GM23338 (cell line): ENCODE measurements around the gene ZNF670. TPM values are rescaled to one million over a fixed set of nuclear protein-coding genes. Genes with fewer than 3 reads are reported as not detected.

Experiments
- ATAC-seq: fragments of 200-7000 bp; cut with Tn5 transposase; 3 replicates; pipeline ENCODE4 v1.9.1; 2020
- DNase-seq: peaks from one replicate; pipeline ENCODE4 v3.0.0-alpha.2; 2015; ENCODE audit warnings: low spot score
- H2AFZ ChIP-seq: fragments of 200-600 bp; sonication (generic); 2 replicates; pipeline ENCODE4 v1.8.0; 2016; ENCODE audit warnings: antibody characterized with exemption, mild to moderate bottlenecking, moderate library complexity
- H3F3A ChIP-seq: fragments of 200-600 bp; sonication (generic); replicated peaks from 2 replicates; pipeline ENCODE4 v1.8.0; 2017; ENCODE audit warnings: antibody characterized with exemption, mixed run types, low read depth
- H3K27ac ChIP-seq: fragments of 200-600 bp; sonication (generic); 2 replicates; pipeline ENCODE4 v1.6.1; 2016; ENCODE audit warnings: low read depth
- H3K27me3 ChIP-seq: fragments of 200-600 bp; sonication (generic); 2 replicates; pipeline ENCODE4 v1.8.0; 2016; ENCODE audit warnings: mild to moderate bottlenecking, mixed run types, moderate library complexity; ENCODE audit not compliant: insufficient read depth
- H3K36me3 ChIP-seq: fragments of 200-600 bp; sonication (generic); 2 replicates; pipeline ENCODE4 v1.8.0; 2016; ENCODE audit warnings: mild to moderate bottlenecking; ENCODE audit not compliant: insufficient read depth
- H3K4me1 ChIP-seq: fragments of 200-600 bp; sonication (generic); 2 replicates; pipeline ENCODE4 v1.8.0; 2016; ENCODE audit warnings: mild to moderate bottlenecking, moderate library complexity; ENCODE audit not compliant: insufficient read depth
- H3K4me2 ChIP-seq: fragments of 200-600 bp; sonication (generic); 2 replicates; pipeline ENCODE4 v1.7.1; 2017; ENCODE audit warnings: mixed run types
- H3K4me3 ChIP-seq: fragments of 200-600 bp; sonication (generic); 2 replicates; pipeline ENCODE4 v1.6.1; 2016; ENCODE audit warnings: mixed run types
- H3K79me2 ChIP-seq: fragments of 200-600 bp; sonication (generic); replicated peaks from 2 replicates; pipeline ENCODE4 v1.8.0; 2017; ENCODE audit warnings: mild to moderate bottlenecking; ENCODE audit not compliant: insufficient read depth
- H3K9me2 ChIP-seq: fragments of 200-600 bp; sonication (generic); 2 replicates; pipeline ENCODE4 v1.8.0; 2017; ENCODE audit not compliant: insufficient read depth
- H4K20me1 ChIP-seq: fragments of 200-600 bp; sonication (generic); replicated peaks from 2 replicates; pipeline ENCODE4 v1.8.0; 2017; ENCODE audit warnings: mild to moderate bottlenecking; ENCODE audit not compliant: insufficient read depth
- H3K27ac Mint-ChIP-seq: 2 replicates; pipeline ENCODE4 v1.8.0; 2020; ENCODE audit warnings: inconsistent platforms, mild to moderate bottlenecking, moderate library complexity, mixed read lengths
- H3K27me3 Mint-ChIP-seq: 3 replicates; pipeline ENCODE4 v1.8.0; 2022; ENCODE audit warnings: low read depth, mild to moderate bottlenecking, moderate library complexity, mixed read lengths, inconsistent platforms; ENCODE audit not compliant: insufficient read depth, poor library complexity
- H3K36me3 Mint-ChIP-seq: 3 replicates; pipeline ENCODE4 v1.8.0; 2021; ENCODE audit warnings: low read depth, mild to moderate bottlenecking, inconsistent platforms, moderate library complexity, mixed read lengths
- H3K4me1 Mint-ChIP-seq: 3 replicates; pipeline ENCODE4 v1.8.0; 2020; ENCODE audit warnings: mild to moderate bottlenecking, inconsistent platforms, mixed read lengths
- H3K4me3 Mint-ChIP-seq: 3 replicates; pipeline ENCODE4 v1.8.0; 2021; ENCODE audit warnings: moderate library complexity, mild to moderate bottlenecking, inconsistent platforms, mixed read lengths
- H3K9me3 Mint-ChIP-seq: 3 replicates; pipeline ENCODE4 v1.8.0; 2020; ENCODE audit warnings: moderate library complexity, mild to moderate bottlenecking, inconsistent platforms, mixed read lengths
- CREB1 ChIP-seq: fragments of 250-450 bp; sonication (Bioruptor Pico); IDR thresholded peaks from 2 replicates; pipeline ENCODE4 v1.5.0; 2020; ENCODE audit warnings: low read depth, mild to moderate bottlenecking, moderate library complexity
- CTCF ChIP-seq, 2 experiments: fragments of 200-600 bp in 1 of 2; sonication (generic) in 1 of 2; conservative IDR thresholded peaks; 2 replicates each; pipeline versions ENCODE4 v1.5.1 to v1.6.1; 2016 to 2017; ENCODE audit warnings: antibody characterized with exemption in 2 of 2, low read depth in 2 of 2, mild to moderate bottlenecking in 2 of 2, moderate library complexity in 1 of 2
- EZH2 ChIP-seq: fragments of 200-600 bp; sonication (generic); IDR thresholded peaks from one replicate; pipeline ENCODE4 v1.8.0; 2017; ENCODE audit warnings: antibody characterized with exemption, mild to moderate bottlenecking, low read depth; ENCODE audit not compliant: unreplicated experiment
- EZH2phosphoT487 ChIP-seq: fragments of 200-600 bp; sonication (generic); IDR thresholded peaks from one replicate; pipeline ENCODE4 v1.8.1; 2018; ENCODE audit warnings: antibody characterized with exemption; ENCODE audit not compliant: unreplicated experiment
- JUNB ChIP-seq: IDR thresholded peaks from one replicate; pipeline ENCODE4 v1.6.1; 2016; ENCODE audit warnings: antibody characterized with exemption; ENCODE audit not compliant: unreplicated experiment
- NANOG ChIP-seq: IDR thresholded peaks from 2 replicates; pipeline ENCODE4 v1.6.1; 2016; ENCODE audit warnings: antibody characterized with exemption, borderline replicate concordance
- POLR2AphosphoS5 ChIP-seq: IDR thresholded peaks from 2 replicates; pipeline ENCODE4 v1.6.1; 2016; ENCODE audit warnings: antibody characterized with exemption, low read depth
- STAT1 ChIP-seq: IDR thresholded peaks from one replicate; pipeline ENCODE4 v1.6.1; 2016; ENCODE audit warnings: antibody characterized with exemption; ENCODE audit not compliant: unreplicated experiment
- ZNF462 ChIP-seq: fragments of 250-450 bp; sonication (Bioruptor Pico); IDR thresholded peaks from 2 replicates; pipeline ENCODE4 v1.5.0; 2020; ENCODE audit warnings: mild to moderate bottlenecking, moderate library complexity
- polyA plus RNA-seq: library from polyadenylated mRNA; unstranded; fragments of >200 nt; fragmentation: Nextera tagmentation; extraction: Ambion mirVana; gene quantifications from 2 replicates; pipeline ENCODE4 v1.2.1, GENCODE V29; 2016
- total RNA-seq: library from RNA; depleted of rRNA; stranded (reverse); fragments of >200 nt; shearing (Covaris generic); gene quantifications from 2 replicates; pipeline ENCODE4 v1.2.3, GENCODE V29; 2014
- TF ChIP-seq, protein P1 (sequence below): IDR thresholded peaks from 2 replicates; pipeline ENCODE4 v1.6.1; 2016; ENCODE audit warnings: antibody characterized with exemption

Gene ZNF670
- total and polyA plus RNA-seq, 2 experiments from 2014 or later: 8.0 to 19.3 TPM

- no peak for TF ChIP-seq ZNF462 (CRISPR knock-in tag)
These were observed 23.8 kb upstream of the ZNF670 start (continued) for GRCh38 chr1:247102381-247102780.

GRCh38 chr1:247100676-247101279 is 22.2 kb upstream of the ZNF670 start:
- no peak for ATAC-seq
- no peak overlapping the region for H3K27ac Mint-ChIP-seq
- H3K4me2 ChIP-seq: no peak overlapping the region
- no peaks in the 10 kb centered on the region; the same call in 1 of the 2 replicates for H3K9me2 ChIP-seq
- H2AFZ ChIP-seq: no peak overlapping the region
- H3K4me3 ChIP-seq: no peak overlapping the region
- H3K9me3 Mint-ChIP-seq: peaks cover 20% of the 10 kb centered on the region
- H3K27me3 ChIP-seq: no peaks in the 10 kb centered on the region
- H3K36me3 Mint-ChIP-seq: peaks cover 60% of the 10 kb centered on the region
- peaks cover 23% of the 10 kb centered on the region for H3K4me1 ChIP-seq
- TF ChIP-seq NANOG: no peak
- TF ChIP-seq CTCF (conservative IDR thresholded peaks at IDR 0.05; ENCODE audit: low read depth in 2 of 2): no peak
- TF ChIP-seq CREB1: no peak
- TF ChIP-seq POLR2AphosphoS5: no peak
- no peak for TF ChIP-seq JUNB
- TF ChIP-seq STAT1: no peak
- no peak for TF ChIP-seq EZH2phosphoT487
- TF ChIP-seq, protein P1, sequence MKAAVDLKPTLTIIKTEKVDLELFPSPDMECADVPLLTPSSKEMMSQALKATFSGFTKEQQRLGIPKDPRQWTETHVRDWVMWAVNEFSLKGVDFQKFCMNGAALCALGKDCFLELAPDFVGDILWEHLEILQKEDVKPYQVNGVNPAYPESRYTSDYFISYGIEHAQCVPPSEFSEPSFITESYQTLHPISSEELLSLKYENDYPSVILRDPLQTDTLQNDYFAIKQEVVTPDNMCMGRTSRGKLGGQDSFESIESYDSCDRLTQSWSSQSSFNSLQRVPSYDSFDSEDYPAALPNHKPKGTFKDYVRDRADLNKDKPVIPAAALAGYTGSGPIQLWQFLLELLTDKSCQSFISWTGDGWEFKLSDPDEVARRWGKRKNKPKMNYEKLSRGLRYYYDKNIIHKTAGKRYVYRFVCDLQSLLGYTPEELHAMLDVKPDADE: no peak
- TF ChIP-seq EZH2: no peak
- DNase-seq: no peak
- H4K20me1 ChIP-seq: peaks cover 42% of the 10 kb centered on the region
- peaks cover 22% of the 10 kb centered on the region for H3F3A ChIP-seq
- peaks cover 26% of the 10 kb centered on the region for H3K36me3 ChIP-seq
- no peak overlapping the region for H3K27ac ChIP-seq
- H3K27me3 Mint-ChIP-seq: peaks cover 9% of the 10 kb centered on the region
- no peak overlapping the region for H3K4me3 Mint-ChIP-seq
- peaks cover 18% of the 10 kb centered on the region for H3K4me1 Mint-ChIP-seq
- peaks cover 60% of the 10 kb centered on the region for H3K79me2 ChIP-seq
